HUES6 (cell line): ENCODE data around the gene RPTOR.
"Not testable (repeated sequence)": the region's sequence is repeated elsewhere in the genome, so short reads cannot be mapped to it uniquely, and the experiment has no call there.

Experiments
- H3K27ac ChIP-seq: 2 replicates; pipeline ENCODE4 v1.7.0; 2013; ENCODE audit warnings: low read depth, mild to moderate bottlenecking, low read length, inconsistent platforms
- H3K27me3 ChIP-seq: 2 replicates; pipeline ENCODE4 v1.6.1; 2013; ENCODE audit warnings: low read length; ENCODE audit not compliant: control insufficient read depth, insufficient read depth
- H3K36me3 ChIP-seq: 2 replicates; pipeline ENCODE4 v1.6.1; 2013; ENCODE audit warnings: low read length; ENCODE audit not compliant: control insufficient read depth, insufficient read depth
- H3K4me1 ChIP-seq: 2 replicates; pipeline ENCODE4 v1.6.1; 2013; ENCODE audit warnings: low read length; ENCODE audit not compliant: control insufficient read depth, insufficient read depth
- H3K4me3 ChIP-seq: 2 replicates; pipeline ENCODE4 v1.5.1; 2013; ENCODE audit warnings: low read depth, low read length
- H3K9ac ChIP-seq: one replicate; pipeline ENCODE4 v1.6.1; 2013; ENCODE audit warnings: mild to moderate bottlenecking, low read length
- H3K9me3 ChIP-seq: 2 replicates; pipeline ENCODE4 v1.6.1; 2013; ENCODE audit warnings: low read depth, low read length; ENCODE audit not compliant: control insufficient read depth, insufficient read depth

Gene RPTOR

GRCh38 chr17:80528536-80528935, 16.1 kb upstream of the RPTOR start:
- H3K9ac ChIP-seq: no peak overlapping the region
- peaks cover 12% of the 10 kb centered on the region for H3K4me1 ChIP-seq
- no peaks in the 10 kb centered on the region for H3K9me3 ChIP-seq
- H3K36me3 ChIP-seq: no peaks in the 10 kb centered on the region
- H3K4me3 ChIP-seq: no peak overlapping the region
- peaks cover 33% of the 10 kb centered on the region; the same call in 1 of the 2 replicates for H3K27me3 ChIP-seq
- H3K27ac ChIP-seq: no peak overlapping the region

- Histone ChIP-seq H3K27me3 (peaks cover 30% of the 10 kb centered on the region; the same call in 1 of the 2 replicates), H3K4me3 (no peak overlapping the region), H3K9me3 (no peaks in the 10 kb centered on the region), H3K36me3 (no peaks in the 10 kb centered on the region), H3K9ac (no peak overlapping the region), H3K27ac (no peak overlapping the region), H3K4me1 (peaks cover 12% of the 10 kb centered on the region)
Measured at GRCh38 chr17:80529104-80529903, 15.3 kb upstream of the RPTOR start.

GRCh38 chr17:80529904-80530292, 14.7 kb upstream of the RPTOR start:
- peaks cover 24% of the 10 kb centered on the region; the same call in 1 of the 2 replicates for H3K27me3 ChIP-seq
- H3K9ac ChIP-seq: no peak overlapping the region
- H3K4me1 ChIP-seq: peaks cover 12% of the 10 kb centered on the region
- H3K4me3 ChIP-seq: no peak overlapping the region
- no peaks in the 10 kb centered on the region for H3K9me3 ChIP-seq
- no peaks in the 10 kb centered on the region for H3K36me3 ChIP-seq
- H3K27ac ChIP-seq: no peak overlapping the region

GRCh38 chr17:80531400-80531799, 13.2 kb upstream of the RPTOR start:
- H3K9ac ChIP-seq: no peak overlapping the region
- no peak overlapping the region for H3K4me3 ChIP-seq
- no peaks in the 10 kb centered on the region for H3K9me3 ChIP-seq
- H3K27me3 ChIP-seq: peaks cover 14% of the 10 kb centered on the region; the same call in 1 of the 2 replicates
- H3K27ac ChIP-seq: no peak overlapping the region
- peaks cover 7% of the 10 kb centered on the region for H3K4me1 ChIP-seq
- H3K36me3 ChIP-seq: no peaks in the 10 kb centered on the region

GRCh38 chr17:80537386-80537785, 7.3 kb upstream of the RPTOR start:
- peaks cover 10% of the 10 kb centered on the region; the same call in 1 of the 2 replicates for H3K27me3 ChIP-seq
- not testable (repeated sequence) for H3K4me1 ChIP-seq, H3K9ac ChIP-seq, H3K4me3 ChIP-seq, H3K9me3 ChIP-seq, H3K36me3 ChIP-seq, H3K27ac ChIP-seq

GRCh38 chr17:80538484-80538883, 6.2 kb upstream of the RPTOR start:
- Histone ChIP-seq H3K9me3 (no peaks in the 10 kb centered on the region), H3K9ac (no peak overlapping the region), H3K27ac (no peak overlapping the region), H3K36me3 (no peaks in the 10 kb centered on the region), H3K4me3 (no peak overlapping the region), H3K4me1 (no peaks in the 10 kb centered on the region), H3K27me3 (peaks cover 17% of the 10 kb centered on the region; the same call in 1 of the 2 replicates)

GRCh38 chr17:80539022-80539641, 5.5 kb upstream of the RPTOR start:
- peaks cover 17% of the 10 kb centered on the region; the same call in 1 of the 2 replicates for H3K27me3 ChIP-seq
- no peak overlapping the region for H3K27ac ChIP-seq
- no peaks in the 10 kb centered on the region for H3K36me3 ChIP-seq
- H3K4me1 ChIP-seq: no peaks in the 10 kb centered on the region
- H3K9me3 ChIP-seq: no peaks in the 10 kb centered on the region
- H3K4me3 ChIP-seq: no peak overlapping the region
- H3K9ac ChIP-seq: no peak overlapping the region

- H3K27ac ChIP-seq: peak overlapping the region; percentile 60
- peak overlapping the region; percentile 94 for H3K9ac ChIP-seq
- peaks cover 11% of the 10 kb centered on the region for H3K4me1 ChIP-seq
- H3K36me3 ChIP-seq: no peaks in the 10 kb centered on the region; the same call in 1 of the 2 replicates
- H3K27me3 ChIP-seq: peaks cover 17% of the 10 kb centered on the region; the same call in 1 of the 2 replicates
- H3K4me3 ChIP-seq: peak overlapping the region; percentile 88
- no peaks in the 10 kb centered on the region for H3K9me3 ChIP-seq
Measured at GRCh38 chr17:80545499-80545826, 825 bp downstream of the RPTOR start.

- Histone ChIP-seq H3K4me3 (peak overlapping the region; percentile 88), H3K9me3 (no peaks in the 10 kb centered on the region), H3K36me3 (no peaks in the 10 kb centered on the region; the same call in 1 of the 2 replicates), H3K27me3 (peaks cover 17% of the 10 kb centered on the region; the same call in 1 of the 2 replicates), H3K9ac (no peak overlapping the region), H3K27ac (no peak overlapping the region), H3K4me1 (peaks cover 11% of the 10 kb centered on the region)
Measured at GRCh38 chr17:80546267-80546666, 1.6 kb downstream of the RPTOR start.

- H3K36me3 ChIP-seq: no peaks in the 10 kb centered on the region; the same call in 1 of the 2 replicates
- no peak overlapping the region for H3K27ac ChIP-seq
- no peaks in the 10 kb centered on the region for H3K27me3 ChIP-seq
- H3K9me3 ChIP-seq: no peaks in the 10 kb centered on the region
- no peak overlapping the region for H3K9ac ChIP-seq
- no peaks in the 10 kb centered on the region for H3K4me1 ChIP-seq
- no peak overlapping the region for H3K4me3 ChIP-seq
Measured at GRCh38 chr17:80552523-80552922, 7.9 kb downstream of the RPTOR start.

GRCh38 chr17:80555266-80555665, 10.6 kb downstream of the RPTOR start:
- no peak overlapping the region for H3K9ac ChIP-seq
- H3K27ac ChIP-seq: no peak overlapping the region
- no peaks in the 10 kb centered on the region for H3K36me3 ChIP-seq
- H3K9me3 ChIP-seq: no peaks in the 10 kb centered on the region
- H3K4me3 ChIP-seq: no peak overlapping the region
- peaks cover 4% of the 10 kb centered on the region; the same call in 1 of the 2 replicates for H3K4me1 ChIP-seq
- H3K27me3 ChIP-seq: peaks cover 11% of the 10 kb centered on the region; the same call in 1 of the 2 replicates
